ENCODE data around the gene NUP160. TPM values are rescaled to one million over a fixed set of nuclear protein-coding genes. Genes with fewer than 3 reads are reported as not detected.

The NUP160 gene
- total and polyA plus RNA-seq, 2 of the 4 experiments (the other 2 are of a cell fraction) = 12.5 to 35.0 TPM

- dilution Hi-C loops (cut with HindIII; ENCODE audit: low sequenced_read_pairs, unreplicated experiment) (no loop called here), intact Hi-C loops (cut with micrococcal nuclease) (no loop called here), in situ Hi-C loops (cut with MboI; ENCODE audit: low sequenced_read_pairs) (loop anchor here (10.0 kb wide), 1 partner anchor 249 kb away; no protein-coding TSS in a partner anchor)
- H2BK15ac ChIP-seq (ENCODE audit: low read depth, low read length) = no peak overlapping the region
- no peak overlapping the region for H3K4ac ChIP-seq (ENCODE audit: low read depth, low read length)
- H4K91ac ChIP-seq (ENCODE audit: insufficient read depth, low read depth, low read length) = no peak overlapping the region
- H3K36me3 ChIP-seq (ENCODE audit: control insufficient read depth, insufficient read depth, low read length) = no peaks in the 10 kb centered on the region
- H4K5ac ChIP-seq (ENCODE audit: low read depth, low read length) = no peak overlapping the region
- H4K20me1 ChIP-seq (ENCODE audit: insufficient read depth, low read length) = no peaks in the 10 kb centered on the region
- 0 out of 2 replicates have a peak overlapping the region, but pooled peaks have one; percentile 1 for H2BK20ac ChIP-seq (ENCODE audit: low read depth, low read length)
- H3K9me3 ChIP-seq (ENCODE audit: control insufficient read depth, insufficient read depth, low read length) = no peaks in the 10 kb centered on the region
- no CpG with 5 or more reads among the region's 2 CpGs for WGBS, 2 experiments (ENCODE audit: extremely low coverage in 2 of 2, insufficient read length in 1 of 2)
- no peaks in the 10 kb centered on the region for H3K27me3 ChIP-seq (ENCODE audit: control insufficient read depth, insufficient read depth, low read length)
- H2BK120ac ChIP-seq (ENCODE audit: low read depth, low read length) = no peak overlapping the region
- H3K18ac ChIP-seq (ENCODE audit: low read depth, low read length) = no peak overlapping the region
- no peaks in the 10 kb centered on the region for H3K4me1 ChIP-seq (ENCODE audit: control insufficient read depth, insufficient read depth, low read length)
- H3K56ac ChIP-seq (ENCODE audit: extremely low read depth, insufficient read depth, low read length) = no peak overlapping the region
- H2AK5ac ChIP-seq (ENCODE audit: low read depth, low read length) = no peak overlapping the region
- no peak overlapping the region for H3K4me2 ChIP-seq (ENCODE audit: low read depth, low read length)
- no peaks in the 10 kb centered on the region for H3K79me1 ChIP-seq (ENCODE audit: low read depth in 1 of 2, low read length in 2 of 2)
- ATAC-seq (ENCODE audit: low read depth) = no peak
- no peak overlapping the region for H3K14ac ChIP-seq (replicated peaks; ENCODE audit: low read depth, low read length)
- H4K8ac ChIP-seq (ENCODE audit: low read depth in 2 of 2, low read length in 2 of 2) = no peak overlapping the region
- DNase-seq = peak; percentile 58
- no peak overlapping the region for H3K9ac ChIP-seq (ENCODE audit: low read depth, low read length)
- no peak overlapping the region for H2AK9ac ChIP-seq (replicated peaks; ENCODE audit: low read depth, low read length, poor library complexity)
- no peaks in the 10 kb centered on the region for H3K9me1 ChIP-seq (ENCODE audit: insufficient read depth, low read length)
- no peak overlapping the region for H3K27ac ChIP-seq (ENCODE audit: insufficient read depth, low read length)
- H3K4me3 ChIP-seq (ENCODE audit: insufficient read depth, low read depth, low read length) = no peak overlapping the region
- H2BK5ac ChIP-seq (ENCODE audit: low read depth, low read length, poor library complexity, severe bottlenecking) = no peak overlapping the region
- CTCF ChIA-PET = no interaction called here
- no peak overlapping the region for H2AFZ ChIP-seq (replicated peaks; ENCODE audit: low read length, poor library complexity)
- POLR2A ChIA-PET (ENCODE audit: unreplicated experiment) = no interaction called here
- TF ChIP-seq, protein P1, sequence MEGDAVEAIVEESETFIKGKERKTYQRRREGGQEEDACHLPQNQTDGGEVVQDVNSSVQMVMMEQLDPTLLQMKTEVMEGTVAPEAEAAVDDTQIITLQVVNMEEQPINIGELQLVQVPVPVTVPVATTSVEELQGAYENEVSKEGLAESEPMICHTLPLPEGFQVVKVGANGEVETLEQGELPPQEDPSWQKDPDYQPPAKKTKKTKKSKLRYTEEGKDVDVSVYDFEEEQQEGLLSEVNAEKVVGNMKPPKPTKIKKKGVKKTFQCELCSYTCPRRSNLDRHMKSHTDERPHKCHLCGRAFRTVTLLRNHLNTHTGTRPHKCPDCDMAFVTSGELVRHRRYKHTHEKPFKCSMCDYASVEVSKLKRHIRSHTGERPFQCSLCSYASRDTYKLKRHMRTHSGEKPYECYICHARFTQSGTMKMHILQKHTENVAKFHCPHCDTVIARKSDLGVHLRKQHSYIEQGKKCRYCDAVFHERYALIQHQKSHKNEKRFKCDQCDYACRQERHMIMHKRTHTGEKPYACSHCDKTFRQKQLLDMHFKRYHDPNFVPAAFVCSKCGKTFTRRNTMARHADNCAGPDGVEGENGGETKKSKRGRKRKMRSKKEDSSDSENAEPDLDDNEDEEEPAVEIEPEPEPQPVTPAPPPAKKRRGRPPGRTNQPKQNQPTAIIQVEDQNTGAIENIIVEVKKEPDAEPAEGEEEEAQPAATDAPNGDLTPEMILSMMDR (conservative IDR thresholded peaks at IDR 0.05; ENCODE audit: low read depth, low read length) = no peak
- TF ChIP-seq POLR2A (IDR thresholded peaks at IDR 0.05; ENCODE audit: low read depth, low read length) = no peak
- no peak for TF ChIP-seq CHD1 (IDR thresholded peaks at IDR 0.05; ENCODE audit: low read depth, low read length)
- TF ChIP-seq, protein P2, sequence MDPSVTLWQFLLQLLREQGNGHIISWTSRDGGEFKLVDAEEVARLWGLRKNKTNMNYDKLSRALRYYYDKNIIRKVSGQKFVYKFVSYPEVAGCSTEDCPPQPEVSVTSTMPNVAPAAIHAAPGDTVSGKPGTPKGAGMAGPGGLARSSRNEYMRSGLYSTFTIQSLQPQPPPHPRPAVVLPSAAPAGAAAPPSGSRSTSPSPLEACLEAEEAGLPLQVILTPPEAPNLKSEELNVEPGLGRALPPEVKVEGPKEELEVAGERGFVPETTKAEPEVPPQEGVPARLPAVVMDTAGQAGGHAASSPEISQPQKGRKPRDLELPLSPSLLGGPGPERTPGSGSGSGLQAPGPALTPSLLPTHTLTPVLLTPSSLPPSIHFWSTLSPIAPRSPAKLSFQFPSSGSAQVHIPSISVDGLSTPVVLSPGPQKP (IDR thresholded peaks at IDR 0.05; ENCODE audit: borderline replicate concordance, low read depth, low read length) = no peak
- TF ChIP-seq, protein P3, sequence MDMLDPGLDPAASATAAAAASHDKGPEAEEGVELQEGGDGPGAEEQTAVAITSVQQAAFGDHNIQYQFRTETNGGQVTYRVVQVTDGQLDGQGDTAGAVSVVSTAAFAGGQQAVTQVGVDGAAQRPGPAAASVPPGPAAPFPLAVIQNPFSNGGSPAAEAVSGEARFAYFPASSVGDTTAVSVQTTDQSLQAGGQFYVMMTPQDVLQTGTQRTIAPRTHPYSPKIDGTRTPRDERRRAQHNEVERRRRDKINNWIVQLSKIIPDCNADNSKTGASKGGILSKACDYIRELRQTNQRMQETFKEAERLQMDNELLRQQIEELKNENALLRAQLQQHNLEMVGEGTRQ (IDR thresholded peaks at IDR 0.05; ENCODE audit: low read depth, low read length) = peak; percentile 42; the same call in 1 of the 2 replicates
- BruUV-seq (replicated peaks) = no TSS peak
- H3K23ac ChIP-seq (ENCODE audit: low read depth, low read length) = no peak overlapping the region
Observed at GRCh38 chr11:47856186-47856585, 8.0 kb upstream of the NUP160 start.
